HL-60/S4 treated with retinoic acid at 250 ng/mL for 4 days and 3 days (cell line): ENCODE measurements around the gene SYNPO.

ENCODE experiments used
- in situ Hi-C: fragments of 300-500 bp; cut with MboI; formaldehyde crosslinking; loops from 2 replicates; pipeline ENCODE4 v1.7.0; 2022; ENCODE audit warnings: low sequenced_read_pairs

The SYNPO gene

GRCh38 chr5:150655221-150655620 lies 14.8 kb downstream of the SYNPO start:
- in situ Hi-C loops, result no loop called here

- in situ Hi-C loops, result no loop called here
Measured at GRCh38 chr5:150656191-150657132, 16.0 kb downstream of the SYNPO start.

- in situ Hi-C loops, result no loop called here
Measured at GRCh38 chr5:150658121-150658520, 17.7 kb downstream of the SYNPO start.

- in situ Hi-C loops, result no loop called here
Measured at GRCh38 chr5:150658699-150659265, 18.3 kb downstream of the SYNPO start.

- in situ Hi-C loops, result no loop called here
Measured at GRCh38 chr5:150659360-150660107, 19.1 kb downstream of the SYNPO start.

- in situ Hi-C loops, result no loop called here
Measured at GRCh38 chr5:150660108-150660831, 19.8 kb downstream of the SYNPO start.

- in situ Hi-C loops, result no loop called here
Measured at GRCh38 chr5:150661086-150661485, 20.6 kb downstream of the SYNPO start, which contains the start of gene MYOZ3. MYOZ3 (plus strand) TSS chr5:150661251; CDS start chr5:150662942, 1,691 bp downstream.

GRCh38 chr5:150661821-150662596 lies 21.5 kb downstream of the SYNPO start:
- in situ Hi-C loops, result no loop called here

GRCh38 chr5:150662731-150663516 lies 22.5 kb downstream of the SYNPO start:
- in situ Hi-C loops, result no loop called here

- in situ Hi-C loops, result no loop called here
Measured at GRCh38 chr5:150663936-150664335, 23.5 kb downstream of the SYNPO start.

- in situ Hi-C loops, result no loop called here
Measured at GRCh38 chr5:150665044-150665443, 24.6 kb downstream of the SYNPO start.

- in situ Hi-C loops, result no loop called here
Measured at GRCh38 chr5:150670275-150670947, 30.0 kb downstream of the SYNPO start.

GRCh38 chr5:150670948-150671310 lies 30.5 kb downstream of the SYNPO start:
- in situ Hi-C loops, result no loop called here

GRCh38 chr5:150671509-150672236 lies 31.2 kb downstream of the SYNPO start:
- in situ Hi-C loops, result no loop called here

GRCh38 chr5:150672237-150672883 lies 31.9 kb downstream of the SYNPO start:
- in situ Hi-C loops, result no loop called here

GRCh38 chr5:150672884-150673275 lies 32.4 kb downstream of the SYNPO start:
- in situ Hi-C loops, result no loop called here

GRCh38 chr5:150674341-150674821 lies 33.9 kb downstream of the SYNPO start:
- in situ Hi-C loops, result no loop called here
